Thoracic aorta (tissue), 2 donors: ENCODE measurements around the gene SMC3. TPM values are rescaled to one million over a fixed set of nuclear protein-coding genes. Genes with fewer than 3 reads are reported as not detected.

Experiments used
- ATAC-seq: fragments of 150-250 bp; one replicate; pipeline ENCODE4 v1.8.0; 2017; ENCODE audit warnings: low read depth; ENCODE audit not compliant: insufficient number of reproducible peaks, low FRiP score
- DNase-seq: peaks from one replicate; pipeline ENCODE4 v3.0.0-alpha.2; 2020; ENCODE audit warnings: low spot score
- H3K27ac ChIP-seq, 2 donors: fragments of 200-600 bp; sonication (generic); 1 replicate in 1 of 2; 2 replicates in 1 of 2; pipeline ENCODE4 v1.5.1; 2016; ENCODE audit warnings: mild to moderate bottlenecking in 2 of 2, moderate library complexity in 2 of 2
- H3K27me3 ChIP-seq: fragments of 200-600 bp; sonication (generic); replicated peaks from 2 replicates; pipeline ENCODE4 v1.6.0; 2016; ENCODE audit warnings: mild to moderate bottlenecking; ENCODE audit not compliant: insufficient read depth
- H3K36me3 ChIP-seq: fragments of 200-600 bp; sonication (generic); one replicate; pipeline ENCODE4 v1.5.1; 2016
- H3K4me1 ChIP-seq, 2 donors: fragments of 200-600 bp; sonication (generic); 1 replicate in 1 of 2; 2 replicates in 1 of 2; pipeline versions ENCODE4 v1.5.1 to v1.6.0; 2016; ENCODE audit warnings: low read depth in 2 of 2, mild to moderate bottlenecking in 1 of 2; ENCODE audit not compliant: control insufficient read depth in 1 of 2
- H3K4me3 ChIP-seq: fragments of 200-600 bp; sonication (generic); 2 replicates; pipeline ENCODE4 v1.5.1; 2016; ENCODE audit warnings: mild to moderate bottlenecking
- H3K9me3 ChIP-seq: fragments of 200-600 bp; sonication (generic); 2 replicates; pipeline ENCODE4 v1.5.1; 2016
- CTCF ChIP-seq: fragments of 200-600 bp; sonication (generic); IDR thresholded peaks from one replicate; pipeline ENCODE4 v1.5.1; 2019; ENCODE audit warnings: antibody characterized with exemption
- total RNA-seq, 2 donors: library from RNA; depleted of rRNA; stranded (reverse); fragments of >200 nt; gene quantifications; one replicate each; pipeline versions ENCODE4 v1.1.0 to v1.2.3, GENCODE V29; 2016

Gene SMC3
- total RNA-seq, 2 donors from 2014 or later = 19.8 to 32.7 TPM

- Histone ChIP-seq H3K9me3 (no peaks in the 10 kb centered on the region), H3K4me3 (no peak overlapping the region), H3K36me3 (no peaks in the 10 kb centered on the region), H3K4me1 (peaks cover 0 to 13% of the 10 kb centered on the region in 2 donors), H3K27me3 (no peaks in the 10 kb centered on the region), H3K27ac (peak overlapping the region; percentile 8 to 60)
- ATAC-seq = no peak
- no peak for DNase-seq
- TF ChIP-seq CTCF = no peak
Observed at GRCh38 chr10:110652475-110653118, 85.1 kb downstream of the SMC3 start.

Other genes with a start within 250 kb of the SMC3 start
- 10 to 100 TPM; 12.7 to 13.1 TPM for gene DUSP5, start 69.8 kb upstream of the SMC3 start, total RNA-seq
- gene RBM20, start 76.6 kb downstream of the SMC3 start, total RNA-seq = 10 to 100 TPM in 1 of 2 donors, 1 to 10 TPM in 1; 7.8 to 13.9 TPM